BJ (cell line): ENCODE measurements around the gene P2RX5. TPM values are rescaled to one million over a fixed set of nuclear protein-coding genes. Genes with fewer than 3 reads are reported as not detected.
A peak's percentile ranks its signal among the peaks of the same experiment; 100 is the strongest.
"Not testable (repeated sequence)": the region's sequence is repeated elsewhere in the genome, so short reads cannot be mapped to it uniquely, and the experiment has no call there.

ENCODE experiments used
- CTCF ChIA-PET: fragments of 350-600 bp; formaldehyde crosslinking; extraction: SDS; loops from one replicate; lab custom pipeline; 2021; ENCODE audit warnings: antibody characterized with exemption, inconsistent platforms; lab: Yijun Ruan, JAX
- POLR2A ChIA-PET: fragments of 300-600 bp; sonication (Branson Sonifier 250); formaldehyde crosslinking; extraction: SDS; loops from one replicate; lab custom pipeline; 2021; ENCODE audit warnings: antibody characterized with exemption; lab: Charles Lee
- DNase-seq: peaks from one replicate; pipeline ENCODE4 v3.0.0-alpha.2; 2011; ENCODE audit warnings: low read depth
- H3K27me3 ChIP-seq: 2 replicates; pipeline ENCODE4 v1.6.0; 2011; ENCODE audit warnings: low read length; ENCODE audit not compliant: control insufficient read depth, insufficient read depth
- H3K36me3 ChIP-seq: 2 replicates; pipeline ENCODE4 v1.5.1; 2011; ENCODE audit warnings: low read length; ENCODE audit not compliant: control insufficient read depth, insufficient read depth
- H3K4me3 ChIP-seq: 2 replicates; pipeline ENCODE4 v1.5.1; 2011; ENCODE audit warnings: low read depth, mild to moderate bottlenecking, control low read depth, low read length
- CTCF ChIP-seq: IDR thresholded peaks from 2 replicates; pipeline ENCODE4 v1.5.1; 2011; ENCODE audit warnings: low read depth, mild to moderate bottlenecking, control low read depth, inconsistent platforms, low read length, moderate library complexity; ENCODE audit not compliant: insufficient read depth
- polyA plus RNA-seq: library from polyadenylated mRNA; depleted of rRNA; stranded (reverse); fragments of >200 nt; gene quantifications from 2 replicates; pipeline ENCODE4 v1.2.3, GENCODE V29; 2011

The P2RX5 gene
- polyA plus RNA-seq, 1 experiment = 6.5 TPM

GRCh38 chr17:3730881-3731429 lies 35.0 kb upstream of the P2RX5 start:
- Histone ChIP-seq H3K36me3 (no peaks in the 10 kb centered on the region; the same call in 1 of the 2 replicates), H3K27me3 (no peaks in the 10 kb centered on the region), H3K4me3 (no peak overlapping the region)
- ChIA-PET POLR2A (interaction anchor here (0.7 kb wide), 1 partner anchor 68 kb away, joined by 6 read pairs; no protein-coding TSS in a partner anchor), CTCF (interaction anchor here (1.3 kb wide), 1 partner anchor 113 kb away, joined by 4 read pairs; no protein-coding TSS in a partner anchor)
- no peak for DNase-seq
- TF ChIP-seq CTCF = no peak

- no peak for TF ChIP-seq CTCF
- no peak for DNase-seq
- ChIA-PET POLR2A (no interaction called here), CTCF (interaction anchor here (1.2 to 1.3 kb wide), 2 partner anchors 8 to 114 kb away, joined by 4 to 5 read pairs; no protein-coding TSS in a partner anchor)
- H3K27me3 ChIP-seq = no peaks in the 10 kb centered on the region
- H3K4me3 ChIP-seq = no peak overlapping the region
- no peaks in the 10 kb centered on the region; the same call in 1 of the 2 replicates for H3K36me3 ChIP-seq
Observed at GRCh38 chr17:3729881-3730280, 33.9 kb upstream of the P2RX5 start.

GRCh38 chr17:3728099-3728498 lies 32.1 kb upstream of the P2RX5 start:
- POLR2A ChIA-PET, H3K27me3 ChIP-seq, DNase-seq, H3K4me3 ChIP-seq, H3K36me3 ChIP-seq: not testable (repeated sequence)
- CTCF ChIA-PET = interaction anchor here (0.6 to 3.0 kb wide), 4 partner anchors 10 to 339 kb away, joined by 3 to 16 read pairs (median 3); no protein-coding TSS in a partner anchor

GRCh38 chr17:3727041-3727440 lies 31.1 kb upstream of the P2RX5 start:
- Histone ChIP-seq H3K4me3 (no peak overlapping the region), H3K36me3 (no peaks in the 10 kb centered on the region; the same call in 1 of the 2 replicates), H3K27me3 (no peaks in the 10 kb centered on the region)
- TF ChIP-seq CTCF = no peak
- DNase-seq = no peak
- ChIA-PET CTCF (interaction anchor here (0.6 to 3.0 kb wide), 5 partner anchors 9 to 119 kb away, joined by 3 to 16 read pairs (median 4); partner anchors contain the start of gene NCBP3), POLR2A (no interaction called here)

GRCh38 chr17:3724378-3725077 lies 28.6 kb upstream of the P2RX5 start:
- no peak for DNase-seq
- POLR2A ChIA-PET = no interaction called here

More at GRCh38 chr17:3724378-3725077, 28.6 kb upstream of the P2RX5 start:
- Histone ChIP-seq H3K27me3 (no peaks in the 10 kb centered on the region), H3K36me3 (no peaks in the 10 kb centered on the region; the same call in 1 of the 2 replicates), H3K4me3 (peak overlapping the region; percentile 77)
- CTCF ChIA-PET = interaction anchor here (0.5 to 3.6 kb wide), 3 partner anchors 9 to 24 kb away, joined by 3 to 19 read pairs (median 6); no protein-coding TSS in a partner anchor
- TF ChIP-seq CTCF = no peak
